Epithelial cell of proximal tubule (primary cell): ENCODE results near the gene STEAP1. TPM values are rescaled to one million over a fixed set of nuclear protein-coding genes. Genes with fewer than 3 reads are reported as not detected.
"Not testable (repeated sequence)": the region's sequence is repeated elsewhere in the genome, so short reads cannot be mapped to it uniquely, and the experiment has no call there.

ENCODE experiments used
- DNase-seq: peaks from one replicate; pipeline ENCODE4 v3.0.0-alpha.2; 2011; ENCODE audit warnings: low read depth
- H3K4me3 ChIP-seq: 2 replicates; pipeline ENCODE4 v1.5.1; 2011; ENCODE audit warnings: low read depth, mild to moderate bottlenecking, low read length
- total RNA-seq: library from RNA; depleted of rRNA; stranded (reverse); fragments of >200 nt; gene quantifications from 2 replicates; pipeline ENCODE4 v1.2.3, GENCODE V29; 2015
- TF ChIP-seq, protein P1 (sequence below): conservative IDR thresholded peaks from 2 replicates; pipeline ENCODE4 v1.5.1; 2012; ENCODE audit warnings: low read depth, mild to moderate bottlenecking, low read length

STEAP1 gene
- total RNA-seq, 1 donor from 2014 or later = 3.4 TPM

- DNase-seq = peak; percentile 51
- H3K4me3 ChIP-seq = not testable (repeated sequence)
- TF ChIP-seq, protein P1, sequence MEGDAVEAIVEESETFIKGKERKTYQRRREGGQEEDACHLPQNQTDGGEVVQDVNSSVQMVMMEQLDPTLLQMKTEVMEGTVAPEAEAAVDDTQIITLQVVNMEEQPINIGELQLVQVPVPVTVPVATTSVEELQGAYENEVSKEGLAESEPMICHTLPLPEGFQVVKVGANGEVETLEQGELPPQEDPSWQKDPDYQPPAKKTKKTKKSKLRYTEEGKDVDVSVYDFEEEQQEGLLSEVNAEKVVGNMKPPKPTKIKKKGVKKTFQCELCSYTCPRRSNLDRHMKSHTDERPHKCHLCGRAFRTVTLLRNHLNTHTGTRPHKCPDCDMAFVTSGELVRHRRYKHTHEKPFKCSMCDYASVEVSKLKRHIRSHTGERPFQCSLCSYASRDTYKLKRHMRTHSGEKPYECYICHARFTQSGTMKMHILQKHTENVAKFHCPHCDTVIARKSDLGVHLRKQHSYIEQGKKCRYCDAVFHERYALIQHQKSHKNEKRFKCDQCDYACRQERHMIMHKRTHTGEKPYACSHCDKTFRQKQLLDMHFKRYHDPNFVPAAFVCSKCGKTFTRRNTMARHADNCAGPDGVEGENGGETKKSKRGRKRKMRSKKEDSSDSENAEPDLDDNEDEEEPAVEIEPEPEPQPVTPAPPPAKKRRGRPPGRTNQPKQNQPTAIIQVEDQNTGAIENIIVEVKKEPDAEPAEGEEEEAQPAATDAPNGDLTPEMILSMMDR = peak; percentile 55
These were observed 1.5 kb upstream of the STEAP1 start for GRCh38 chr7:90152642-90153253.

DNA sequence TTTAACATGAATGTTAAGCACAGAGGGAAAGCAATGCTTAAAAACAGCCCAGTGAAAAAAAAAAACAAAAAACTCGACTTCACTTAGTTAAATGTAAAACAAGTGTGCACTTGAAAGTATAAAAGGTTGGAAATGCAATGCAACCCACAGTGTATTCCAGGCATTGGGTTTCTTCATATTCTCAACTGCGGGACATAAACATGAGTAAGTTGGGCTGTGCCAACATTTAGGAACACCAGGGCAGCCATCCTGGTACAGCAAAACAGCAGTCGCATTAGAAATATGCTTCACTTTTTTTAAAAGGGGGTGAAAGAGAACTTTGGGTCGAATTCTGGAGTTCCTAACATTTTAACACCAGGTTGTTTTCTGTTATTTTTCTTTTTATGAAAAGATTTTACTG is 937 bp downstream of the STEAP1 start:
- H3K4me3 ChIP-seq = peak overlapping the region; percentile 72
- TF ChIP-seq, protein P1 = no peak

DNA sequence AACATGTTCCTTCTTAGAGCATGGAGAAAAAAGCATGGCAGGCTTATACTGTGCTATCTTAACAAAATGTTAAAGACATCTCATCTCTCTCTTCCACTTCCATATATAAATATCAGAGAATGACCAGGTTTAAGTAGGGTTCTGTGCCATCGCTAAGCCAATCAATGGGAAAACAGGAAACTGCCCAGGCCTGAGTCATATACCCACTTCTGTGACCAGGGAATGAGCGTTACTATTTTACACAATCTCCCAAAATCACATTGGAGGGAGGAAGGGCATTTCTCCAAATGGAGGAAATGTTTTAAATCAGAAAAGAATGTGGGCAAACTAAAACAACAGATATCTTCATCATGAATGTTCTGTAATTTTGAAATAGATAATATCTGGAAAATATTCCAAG is 3.1 kb downstream of the STEAP1 start:
- not testable (repeated sequence) for DNase-seq, H3K4me3 ChIP-seq

More for the DNA sequence above, 937 bp downstream of the STEAP1 start:
- DNase-seq = no peak

GRCh38 chr7:90157761-90158350 is 3.6 kb downstream of the STEAP1 start:
- DNase-seq, H3K4me3 ChIP-seq: not testable (repeated sequence)

DNA sequence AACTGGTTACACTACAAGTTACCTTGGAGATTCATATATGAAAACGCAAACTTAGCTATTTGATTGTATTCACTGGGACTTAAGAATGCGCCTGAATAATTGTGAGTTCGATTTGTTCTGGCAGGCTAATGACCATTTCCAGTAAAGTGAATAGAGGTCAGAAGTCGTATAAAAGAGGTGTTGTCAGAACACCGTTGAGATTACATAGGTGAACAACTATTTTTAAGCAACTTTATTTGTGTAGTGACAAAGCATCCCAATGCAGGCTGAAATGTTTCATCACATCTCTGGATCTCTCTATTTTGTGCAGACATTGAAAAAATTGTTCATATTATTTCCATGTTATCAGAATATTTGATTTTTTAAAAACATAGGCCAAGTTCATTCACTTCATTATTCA is 9.3 kb downstream of the STEAP1 start:
- DNase-seq = no peak
- no peak overlapping the region for H3K4me3 ChIP-seq
- TF ChIP-seq, protein P1 = no peak

DNA sequence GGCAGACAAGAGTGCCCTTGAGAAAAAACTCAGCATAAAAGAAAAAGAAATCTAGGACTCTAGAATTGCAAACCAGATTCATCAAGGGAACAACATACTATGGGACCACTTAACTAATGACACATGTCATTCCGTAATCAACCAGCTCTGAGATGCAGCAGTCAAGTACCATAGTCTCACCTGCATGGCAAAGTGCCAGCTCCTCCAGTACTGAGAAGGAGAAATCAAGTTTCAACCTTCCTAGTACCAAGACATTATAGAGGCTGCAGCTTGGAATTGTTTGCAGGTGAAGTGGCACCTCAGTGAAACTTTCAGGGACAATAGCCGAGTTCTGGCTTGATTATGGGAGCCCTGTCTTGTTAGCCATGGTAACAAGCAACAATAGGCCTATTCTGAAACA is 11.5 kb downstream of the STEAP1 start:
- TF ChIP-seq, protein P1 = no peak
- DNase-seq = no peak
- H3K4me3 ChIP-seq = no peak overlapping the region

GRCh38 chr7:90166153-90166552 is 11.9 kb downstream of the STEAP1 start:
- H3K4me3 ChIP-seq = no peak overlapping the region
- TF ChIP-seq, protein P1 = no peak
- no peak for DNase-seq

DNA sequence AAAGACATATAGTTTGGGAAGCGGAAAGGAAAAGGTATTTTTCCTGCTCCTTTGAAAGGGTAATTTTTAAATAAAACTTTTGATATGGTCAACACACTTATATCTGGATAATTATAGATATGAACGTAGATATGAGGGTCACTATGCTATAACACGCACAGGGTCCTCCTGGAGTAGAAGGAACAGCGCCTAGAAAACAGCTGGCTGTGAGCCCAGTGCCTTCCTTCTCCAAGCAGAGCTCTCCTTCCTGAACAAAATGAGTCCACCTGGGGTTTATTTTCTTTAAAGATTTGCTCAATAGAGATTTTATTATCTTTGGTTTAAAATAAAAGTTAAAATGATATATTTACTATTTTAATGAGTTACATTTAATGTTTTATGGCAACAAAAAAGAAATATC is 13.1 kb downstream of the STEAP1 start:
- DNase-seq = no peak
- TF ChIP-seq, protein P1 = no peak
- H3K4me3 ChIP-seq = no peak overlapping the region
